NCI-H2029 (cell line): ENCODE results near the gene CNOT4.
"Not testable (repeated sequence)": the region's sequence is repeated elsewhere in the genome, so short reads cannot be mapped to it uniquely, and the experiment has no call there.

Source experiments
- DNase-seq: peaks from one replicate; lab custom pipeline; 2025; lab: John Stamatoyannopoulos, UW

The CNOT4 gene

GRCh38 chr7:135322571-135323340 lies 187.1 kb downstream of the CNOT4 start:
- DNase-seq, result no peak

GRCh38 chr7:135321556-135321955 lies 188.3 kb downstream of the CNOT4 start:
- DNase-seq, result no peak

GRCh38 chr7:135320953-135321352 lies 188.9 kb downstream of the CNOT4 start:
- DNase-seq, result not testable (repeated sequence)

- DNase-seq, result peak; percentile 73
Observed at GRCh38 chr7:135320268-135320667, 189.6 kb downstream of the CNOT4 start.

- no peak for DNase-seq
Observed at GRCh38 chr7:135317676-135318325, 192.1 kb downstream of the CNOT4 start.

- no peak for DNase-seq
Observed at GRCh38 chr7:135316648-135317313, 193.1 kb downstream of the CNOT4 start.

- no peak for DNase-seq
Observed at GRCh38 chr7:135313971-135314370, 195.9 kb downstream of the CNOT4 start.
